Activated B cell treated with CpG ODN at 0.5 μM for 24 hours (primary cell): ENCODE results near the gene MYL4. TPM values are rescaled to one million over a fixed set of nuclear protein-coding genes. Genes with fewer than 3 reads are reported as not detected.

Experiments
- ATAC-seq: fragments of 200-7000 bp; cut with Tn5 transposase; one replicate; pipeline ENCODE4 v1.10.0; 2021; ENCODE audit warnings: low read depth, mild to moderate bottlenecking, moderate library complexity
- CTCF ChIA-PET: fragments of 350-600 bp; sonication (Branson Sonifier 250); formaldehyde crosslinking; loops from one replicate; lab custom pipeline; 2021; ENCODE audit warnings: antibody characterized with exemption; lab: Charles Lee
- POLR2A ChIA-PET: fragments of 350-600 bp; sonication (Branson Sonifier 250); formaldehyde crosslinking; loops from one replicate; lab custom pipeline; 2021; ENCODE audit warnings: antibody characterized with exemption; lab: Charles Lee
- DNase-seq: peaks from one replicate; pipeline ENCODE4 v3.0.0; 2022
- H3K27ac Mint-ChIP-seq: one replicate; pipeline ENCODE4 v1.8.0; 2020; ENCODE audit warnings: mixed read lengths
- H3K27me3 Mint-ChIP-seq: one replicate; pipeline ENCODE4 v1.8.0; 2021; ENCODE audit warnings: mixed read lengths
- H3K36me3 Mint-ChIP-seq: one replicate; pipeline ENCODE4 v1.8.0; 2021; ENCODE audit warnings: low read depth, mixed read lengths
- H3K4me1 Mint-ChIP-seq: one replicate; pipeline ENCODE4 v1.8.0; 2021; ENCODE audit warnings: mixed read lengths
- H3K4me3 Mint-ChIP-seq: one replicate; pipeline ENCODE4 v1.8.0; 2020; ENCODE audit warnings: mild to moderate bottlenecking, mixed read lengths
- H3K9me3 Mint-ChIP-seq: one replicate; pipeline ENCODE4 v1.8.0; 2020; ENCODE audit warnings: mixed read lengths
- CTCF ChIP-seq: fragments of 200-600 bp; IDR thresholded peaks from one replicate; pipeline ENCODE4 v1.8.0; 2022; ENCODE audit warnings: antibody characterized with exemption, mild to moderate bottlenecking
- intact Hi-C: fragments of 100-400 bp; cut with micrococcal nuclease; formaldehyde crosslinking; loops from one replicate; pipeline ENCODE4 v1.15.1; 2024
- total RNA-seq: library from RNA; stranded (reverse); gene quantifications from 2 replicates; pipeline ENCODE4 v1.2.3, GENCODE V29; 2022

MYL4 gene
- total RNA-seq, 1 donor from 2014 or later: not detected

- no peak for TF ChIP-seq CTCF
- H3K4me1 Mint-ChIP-seq: peaks cover 35% of the 10 kb centered on the region
- POLR2A ChIA-PET: interaction anchor here (0.9 to 1.4 kb wide), 2 partner anchors 16 kb away, joined by 3 to 5 read pairs; no protein-coding TSS in a partner anchor
Measured at GRCh38 chr17:47270946-47271705, 62.0 kb downstream of the MYL4 start.

GRCh38 chr17:47272491-47272890 lies 63.3 kb downstream of the MYL4 start:
- ATAC-seq (no peak), DNase-seq (no peak)
- Mint-ChIP-seq H3K36me3 (no peaks in the 10 kb centered on the region), H3K9me3 (peaks cover 6% of the 10 kb centered on the region), H3K27ac (no peak overlapping the region), H3K4me1 (peaks cover 41% of the 10 kb centered on the region), H3K27me3 (no peaks in the 10 kb centered on the region), H3K4me3 (no peak overlapping the region)
- ChIA-PET POLR2A (interaction anchor here (0.9 kb wide), 1 partner anchor 14 kb away, joined by 3 read pairs; no protein-coding TSS in a partner anchor), CTCF (interaction anchor here (0.7 kb wide), 1 partner anchor 46 kb away, joined by 3 read pairs; no protein-coding TSS in a partner anchor)
- no peak for TF ChIP-seq CTCF
- intact Hi-C loops: no loop called here

More at GRCh38 chr17:47270946-47271705, 62.0 kb downstream of the MYL4 start:
- H3K27ac Mint-ChIP-seq: no peak overlapping the region
- DNase-seq: no peak
- H3K36me3 Mint-ChIP-seq: no peaks in the 10 kb centered on the region
- CTCF ChIA-PET: interaction anchor here (0.7 kb wide), 1 partner anchor 34 kb away, joined by 3 read pairs; no protein-coding TSS in a partner anchor
- ATAC-seq: peak; percentile 69
- no peaks in the 10 kb centered on the region for H3K27me3 Mint-ChIP-seq
- H3K9me3 Mint-ChIP-seq: peaks cover 6% of the 10 kb centered on the region
- intact Hi-C loops: no loop called here
- no peak overlapping the region for H3K4me3 Mint-ChIP-seq

- peaks cover 6% of the 10 kb centered on the region for H3K9me3 Mint-ChIP-seq
- ChIA-PET POLR2A (interaction anchor here (0.6 to 1.4 kb wide), 3 partner anchors 13 to 41 kb away, joined by 3 to 4 read pairs (median 4); no protein-coding TSS in a partner anchor), CTCF (interaction anchor here (2.4 kb wide), 1 partner anchor 42 kb away, joined by 7 read pairs; no protein-coding TSS in a partner anchor)
- no peak overlapping the region for H3K4me3 Mint-ChIP-seq
- H3K36me3 Mint-ChIP-seq: no peaks in the 10 kb centered on the region
- H3K4me1 Mint-ChIP-seq: peaks cover 46% of the 10 kb centered on the region
- ATAC-seq: no peak
- H3K27me3 Mint-ChIP-seq: no peaks in the 10 kb centered on the region
- intact Hi-C loops: no loop called here
- TF ChIP-seq CTCF: no peak
- DNase-seq: no peak
- no peak overlapping the region for H3K27ac Mint-ChIP-seq
Measured at GRCh38 chr17:47273245-47273644, 64.1 kb downstream of the MYL4 start.

Other genes with a start within 250 kb of the MYL4 start
- not detected in 2 replicates for gene RPRML, start 230.1 kb upstream of the MYL4 start, total RNA-seq
- gene CDC27, start 20.1 kb upstream of the MYL4 start, total RNA-seq: 72.5 and 76.5 TPM in 2 replicates
- gene ITGB3, start 44.5 kb downstream of the MYL4 start, total RNA-seq: 4.1 and 4.7 TPM in 2 replicates
- gene EFCAB13, start 114.6 kb downstream of the MYL4 start, total RNA-seq: 23.6 and 25.4 TPM in 2 replicates